Pancreas (tissue), 10 donors: ENCODE data around the gene CHRM2. TPM values are rescaled to one million over a fixed set of nuclear protein-coding genes. Genes with fewer than 3 reads are reported as not detected.

Source experiments
- ATAC-seq, 4 donors: fragments of 200-7000 bp; cut with Tn5 transposase; one replicate each; pipeline versions ENCODE4 v1.8.0 to v1.9.1; 2020; ENCODE audit warnings: mild to moderate bottlenecking in 4 of 4, moderate library complexity in 4 of 4
- DNase-seq, 6 donors: peaks; one replicate each; pipeline ENCODE4 v3.0.0-alpha.2; 2020
- FAIRE-seq: peaks from 2 replicates; lab custom pipeline; 2012; peaks lifted over from hg19 to GRCh38; lab: Jason Lieb, UNC
- H3K27ac ChIP-seq, 4 donors: fragments of 200-600 bp; sonication (generic); 1 replicate in 3 of 4; 2 replicates in 1 of 4; pipeline versions ENCODE4 v1.5.0 to v1.8.0; 2020
- H3K27me3 ChIP-seq, 4 donors: fragments of 200-600 bp; one replicate each; pipeline ENCODE4 v1.8.0; 2021
- H3K36me3 ChIP-seq, 3 donors: fragments of 200-600 bp; sonication (generic) in 1 of 3; one replicate each; pipeline versions ENCODE4 v1.5.0 to v1.8.0; 2020 to 2021
- H3K4me1 ChIP-seq, 3 donors: fragments of 200-600 bp; one replicate each; pipeline ENCODE4 v1.8.0; 2021
- H3K4me3 ChIP-seq, 4 donors: fragments of 200-600 bp; sonication (generic) in 2 of 4; one replicate each; pipeline versions ENCODE4 v1.5.0 to v1.8.0; 2020 to 2021
- H3K9me3 ChIP-seq, 4 donors: fragments of 200-600 bp; one replicate each; pipeline ENCODE4 v1.8.0; 2021
- WGBS, 2 donors: extraction: QIAGEN DNeasy Blood & Tissue Kit; methylation state at CpG; one replicate each; pipeline ENCODE4 v1.1.7; 2013; 5-methylcytosine and 5-hydroxymethylcytosine counted together
- intact Hi-C, 3 donors: fragments of 100-400 bp; cut with DNase I; formaldehyde crosslinking; loops; one replicate each; pipeline versions ENCODE4 v1.11.1 to v1.14.2; 2022
- microRNA-seq, 2 donors: library from miRNA; unstranded; fragments of <30 nt; microRNA quantifications; one replicate each; pipeline versions ENCODE4 to v1.1.0, GENCODE V29; 2019 to 2020
- polyA plus RNA-seq, 2 donors: library from polyadenylated mRNA; stranded (reverse); fragments of 200-250 nt; gene quantifications; one replicate each; pipeline ENCODE4 v1.2.3, GENCODE V29; 2013
- total RNA-seq, 6 donors: library from RNA; stranded (reverse); fragmentation: NEBNext Ultra II Directional in 4 of 6; extraction: Animal tissue kit (Norgen Biotek cat#: 25700) in 4 of 6; gene quantifications; one replicate each; pipeline versions ENCODE4 v1.2.1 to v1.2.4, GENCODE V29; 2021 to 2023
- TF ChIP-seq, protein P1 (sequence below), 4 donors: fragments of 200-600 bp; sonication (generic) in 3 of 4; IDR thresholded peaks; one replicate each; pipeline versions ENCODE4 v1.5.0 to v1.8.0; 2021; ENCODE audit warnings: antibody characterized with exemption in 4 of 4
- donor health status: healthy with polysubstance abuse.
- donor health status: DM: no; HTN: no; CAD: no; lungs with moderate emphysema.
- donor health status: DM: no; HTN: no; CAD: no.
- donor health status: control.
- donor health status: control.
- donor health status: Bipolar disorder and iron deficiency.
- donor health status: DM: yes; HTN: yes; CAD: no.
- donor health status: DM: no; HTN: no; CAD: no.
- donor health status: DM: no; HTN: no; CAD: no.
- donor health status: DM: yes; HTN: yes; CAD: no.

Gene CHRM2
- total and polyA plus RNA-seq, 8 donors = 0.03 to 0.12 (median 0.08) TPM; not detected in 5

DNA sequence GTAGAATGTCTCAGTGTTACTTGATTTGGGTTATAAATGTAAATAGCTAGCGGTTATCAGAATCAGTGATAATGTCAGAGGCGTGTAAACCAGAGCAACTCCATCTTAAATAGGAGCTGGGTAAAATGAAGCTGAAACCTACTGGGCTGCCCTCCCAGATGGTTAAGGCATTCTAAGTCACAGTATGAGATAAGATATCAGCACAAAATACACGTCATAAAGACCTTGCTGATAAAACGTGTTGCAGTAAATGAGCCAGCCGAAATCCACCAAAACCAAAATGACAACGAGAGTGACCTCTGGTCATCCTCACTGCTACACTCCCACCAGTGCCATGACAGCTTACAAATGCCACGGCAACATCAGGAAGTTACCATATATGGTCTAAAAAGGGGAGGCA, 172.3 kb downstream of the CHRM2 start:
- Histone ChIP-seq H3K9me3 (no peaks in the 10 kb centered on the region), H3K27me3 (no peaks in the 10 kb centered on the region), H3K36me3 (no peaks in the 10 kb centered on the region), H3K27ac (no peak overlapping the region), H3K4me1 (no peaks in the 10 kb centered on the region), H3K4me3 (no peak overlapping the region)
- TF ChIP-seq, protein P1, sequence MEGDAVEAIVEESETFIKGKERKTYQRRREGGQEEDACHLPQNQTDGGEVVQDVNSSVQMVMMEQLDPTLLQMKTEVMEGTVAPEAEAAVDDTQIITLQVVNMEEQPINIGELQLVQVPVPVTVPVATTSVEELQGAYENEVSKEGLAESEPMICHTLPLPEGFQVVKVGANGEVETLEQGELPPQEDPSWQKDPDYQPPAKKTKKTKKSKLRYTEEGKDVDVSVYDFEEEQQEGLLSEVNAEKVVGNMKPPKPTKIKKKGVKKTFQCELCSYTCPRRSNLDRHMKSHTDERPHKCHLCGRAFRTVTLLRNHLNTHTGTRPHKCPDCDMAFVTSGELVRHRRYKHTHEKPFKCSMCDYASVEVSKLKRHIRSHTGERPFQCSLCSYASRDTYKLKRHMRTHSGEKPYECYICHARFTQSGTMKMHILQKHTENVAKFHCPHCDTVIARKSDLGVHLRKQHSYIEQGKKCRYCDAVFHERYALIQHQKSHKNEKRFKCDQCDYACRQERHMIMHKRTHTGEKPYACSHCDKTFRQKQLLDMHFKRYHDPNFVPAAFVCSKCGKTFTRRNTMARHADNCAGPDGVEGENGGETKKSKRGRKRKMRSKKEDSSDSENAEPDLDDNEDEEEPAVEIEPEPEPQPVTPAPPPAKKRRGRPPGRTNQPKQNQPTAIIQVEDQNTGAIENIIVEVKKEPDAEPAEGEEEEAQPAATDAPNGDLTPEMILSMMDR (IDR thresholded peaks at IDR 0.05) = no peak
- no peak for DNase-seq
- intact Hi-C loops = no loop called here
- no peak for ATAC-seq
- no peak for FAIRE-seq
- 38 to 48% methylated on average over 7 of the region's 7 CpGs for WGBS, 2 donors

DNA sequence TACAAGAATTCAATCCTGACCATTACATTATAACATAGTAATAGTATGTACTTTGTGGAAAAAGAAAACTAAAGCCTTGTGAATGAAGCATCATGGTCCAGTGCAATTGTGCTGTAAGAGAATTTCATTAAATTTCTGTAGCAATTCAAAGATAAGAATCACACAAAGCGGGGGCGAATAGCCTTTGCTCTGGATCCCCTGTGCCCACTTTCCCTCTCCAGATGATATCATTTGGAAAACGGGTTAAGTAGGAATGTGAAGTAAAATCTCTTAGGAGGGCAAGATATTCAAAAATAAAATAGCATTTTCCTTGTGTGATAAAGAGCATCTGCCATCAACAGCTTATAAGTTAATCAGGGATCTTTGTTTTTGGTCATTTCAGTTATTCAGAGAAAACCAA, 177.1 kb downstream of the CHRM2 start:
- ATAC-seq (no peak), DNase-seq (no peak), FAIRE-seq (no peak)
- Histone ChIP-seq H3K27me3 (no peaks in the 10 kb centered on the region), H3K4me1 (no peaks in the 10 kb centered on the region), H3K27ac (no peak overlapping the region), H3K9me3 (no peaks in the 10 kb centered on the region), H3K36me3 (no peaks in the 10 kb centered on the region), H3K4me3 (no peak overlapping the region)
- intact Hi-C loops = no loop called here
- TF ChIP-seq, protein P1 (IDR thresholded peaks at IDR 0.05) = no peak
- WGBS, 2 donors = 72 to 78% methylated on average over 3 of the region's 3 CpGs

DNA sequence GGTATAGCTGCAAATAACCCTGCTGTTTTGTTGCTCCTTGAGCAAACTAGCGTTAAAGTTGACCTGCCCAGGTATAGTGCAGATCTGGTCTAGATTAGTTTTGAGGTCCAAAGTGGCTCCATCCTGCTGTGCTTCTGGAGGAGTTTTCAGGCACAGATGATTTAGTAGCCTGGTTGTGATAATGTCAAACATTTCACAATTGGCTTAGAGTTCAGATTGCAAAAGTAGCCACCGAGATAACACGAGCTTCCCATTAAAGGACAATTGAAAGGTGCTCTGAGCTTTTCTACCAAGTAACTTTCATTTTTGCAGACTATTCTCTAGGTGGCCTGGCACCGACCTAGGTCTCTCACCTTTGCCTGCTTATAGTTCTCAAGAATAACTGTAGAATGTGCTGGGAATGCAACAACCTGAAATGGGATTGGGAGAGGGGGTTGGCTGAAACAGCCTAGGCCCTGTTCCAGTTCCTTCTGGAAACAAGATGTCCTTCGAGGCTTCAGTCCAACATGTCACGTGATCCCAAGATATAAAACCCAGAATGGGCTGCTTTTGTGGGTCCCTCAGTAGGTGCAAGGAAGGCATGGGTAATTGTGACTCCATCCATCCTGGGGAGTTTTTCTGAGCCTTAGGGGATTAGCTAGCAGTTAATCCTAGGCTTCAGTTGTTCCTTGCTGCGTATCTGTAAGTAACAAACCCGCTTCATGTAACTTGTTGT, 201.0 kb downstream of the CHRM2 start:
- ATAC-seq (no peak), FAIRE-seq (no peak), DNase-seq (no peak)
- Histone ChIP-seq H3K9me3 (no peaks in the 10 kb centered on the region), H3K4me3 (no peak overlapping the region), H3K36me3 (no peaks in the 10 kb centered on the region), H3K27ac (no peak overlapping the region), H3K27me3 (no peaks in the 10 kb centered on the region), H3K4me1 (no peaks in the 10 kb centered on the region)
- TF ChIP-seq, protein P1 (IDR thresholded peaks at IDR 0.05) = no peak
- 66 to 68% methylated on average over 8 of the region's 8 CpGs for WGBS, 2 donors
- intact Hi-C loops = no loop called here

Small RNA genes lying within 50 kb of the gene (microRNA-seq; reads per million reads assigned to microRNA genes)
- 0.29 to 0.77 reads per million in 2 donors for gene MIR490
